Neural cell (in vitro differentiated cells): Measurements from ENCODE around the gene ITGB2. TPM values are rescaled to one million over a fixed set of nuclear protein-coding genes. Genes with fewer than 3 reads are reported as not detected.

Experiments
- H2AFZ ChIP-seq: fragments of 200-600, 300-800 bp; sonication (generic), shearing (Covaris generic); 2 replicates; pipeline ENCODE4 v1.6.0; 2014; ENCODE audit warnings: low read depth, mild to moderate bottlenecking, antibody characterized with exemption, low read length, moderate library complexity
- H3F3A ChIP-seq: fragments of 200-600 bp; shearing (Covaris generic); 2 replicates; pipeline ENCODE4 v1.6.1; 2016; ENCODE audit warnings: mild to moderate bottlenecking, moderate library complexity, mixed read lengths, antibody characterized with exemption, low read length; ENCODE audit not compliant: insufficient read depth, poor library complexity, severe bottlenecking
- H3K27ac ChIP-seq: fragments of 200-600, 300-800 bp; sonication (generic), shearing (Covaris generic); 2 replicates; pipeline ENCODE4 v1.5.1; 2014; ENCODE audit warnings: mild to moderate bottlenecking, low read length, moderate library complexity
- H3K27me3 ChIP-seq: fragments of 300-800, 200-600 bp; sonication (generic), shearing (Covaris generic); 2 replicates; pipeline ENCODE4 v1.6.0; 2014; ENCODE audit warnings: mild to moderate bottlenecking, low read depth, low read length, moderate library complexity; ENCODE audit not compliant: insufficient read depth
- H3K36me3 ChIP-seq: fragments of 300-800, 200-600 bp; sonication (generic), shearing (Covaris generic); 2 replicates; pipeline ENCODE4 v1.5.1; 2014; ENCODE audit warnings: mild to moderate bottlenecking, antibody characterized with exemption, low read length, moderate library complexity; ENCODE audit not compliant: insufficient read depth
- H3K4me2 ChIP-seq: fragments of 300-800, 200-600 bp; sonication (generic), shearing (Covaris generic); 2 replicates; pipeline ENCODE4 v1.6.0; 2014; ENCODE audit warnings: mild to moderate bottlenecking, low read length
- H3K4me3 ChIP-seq: fragments of 300-800, 200-600 bp; sonication (generic), shearing (Covaris generic); 2 replicates; pipeline ENCODE4 v1.5.1; 2014; ENCODE audit warnings: mild to moderate bottlenecking, low read length, moderate library complexity
- H3K79me2 ChIP-seq: fragments of 200-600 bp; shearing (Covaris generic); replicated peaks from 2 replicates; pipeline ENCODE4 v1.6.0; 2014; ENCODE audit warnings: mild to moderate bottlenecking, low read length, moderate library complexity; ENCODE audit not compliant: insufficient read depth
- H3K9ac ChIP-seq: fragments of 300-800, 200-600 bp; sonication (generic), shearing (Covaris generic); 2 replicates; pipeline ENCODE4 v1.6.1; 2016; ENCODE audit warnings: mild to moderate bottlenecking, low read length, mixed read lengths
- H3K9me2 ChIP-seq: fragments of 200-600 bp; shearing (Covaris generic); 2 replicates; pipeline ENCODE4 v1.6.1; 2016; ENCODE audit warnings: mild to moderate bottlenecking, low read length, mixed read lengths; ENCODE audit not compliant: insufficient read depth
- H3K9me3 ChIP-seq: fragments of 200-600, 300-800 bp; sonication (generic), shearing (Covaris generic); 2 replicates; pipeline ENCODE4 v1.6.1; 2016; ENCODE audit warnings: mild to moderate bottlenecking, mixed run types, low read length, moderate library complexity, mixed read lengths
- H4K20me1 ChIP-seq: fragments of 200-600 bp; shearing (Covaris generic); 2 replicates; pipeline ENCODE4 v1.6.1; 2016; ENCODE audit warnings: mild to moderate bottlenecking, mixed run types; ENCODE audit not compliant: insufficient read depth
- EP300 ChIP-seq: fragments of 450-650 bp; conservative IDR thresholded peaks from 2 replicates; pipeline ENCODE4 v1.6.1; 2014; ENCODE audit warnings: antibody characterized with exemption, mild to moderate bottlenecking, moderate library complexity; ENCODE audit not compliant: poor library complexity, severe bottlenecking
- EZH2 ChIP-seq: fragments of 200-600, 300-800 bp; shearing (Covaris generic), sonication (generic); IDR thresholded peaks from 2 replicates; pipeline ENCODE4 v1.6.1; 2014; ENCODE audit warnings: antibody characterized with exemption, low read length, borderline replicate concordance, mild to moderate bottlenecking; ENCODE audit not compliant: insufficient read depth, poor library complexity, severe bottlenecking
- MXI1 ChIP-seq: fragments of 450-650 bp; conservative IDR thresholded peaks from 2 replicates; pipeline ENCODE4 v1.6.1; 2014; ENCODE audit warnings: antibody characterized with exemption, mild to moderate bottlenecking; ENCODE audit not compliant: poor library complexity, severe bottlenecking
- POLR2AphosphoS5 ChIP-seq: IDR thresholded peaks from 2 replicates; pipeline ENCODE4 v1.6.1; 2012
- RAD21 ChIP-seq: fragments of 450-650 bp; conservative IDR thresholded peaks from 2 replicates; pipeline ENCODE4 v1.6.1; 2014; ENCODE audit warnings: antibody characterized with exemption, mild to moderate bottlenecking, moderate library complexity
- SMC3 ChIP-seq: fragments of 450-650 bp; conservative IDR thresholded peaks from 2 replicates; pipeline ENCODE4 v1.6.1; 2014; ENCODE audit warnings: antibody characterized with exemption, mild to moderate bottlenecking, moderate library complexity; ENCODE audit not compliant: poor library complexity
- TAF1 ChIP-seq: IDR thresholded peaks from 2 replicates; pipeline ENCODE4 v1.6.1; 2012; ENCODE audit warnings: low read depth
- polyA plus RNA-seq: library from polyadenylated mRNA; depleted of rRNA; stranded (reverse); fragments of >200 nt; gene quantifications from 2 replicates; pipeline ENCODE4 v1.2.3, GENCODE V29; 2014
- TF ChIP-seq, protein P1 (sequence below): fragments of 450-650 bp; IDR thresholded peaks from 2 replicates; pipeline ENCODE4 v1.5.1; 2014; ENCODE audit warnings: antibody characterized with exemption, mild to moderate bottlenecking, moderate library complexity; ENCODE audit not compliant: poor library complexity, severe bottlenecking
- TF ChIP-seq, protein P2 (sequence below): IDR thresholded peaks from 2 replicates; pipeline ENCODE4 v1.6.1; 2012; ENCODE audit warnings: borderline replicate concordance

Gene ITGB2
- polyA plus RNA-seq, 1 donor from 2014 or later, result not detected

DNA sequence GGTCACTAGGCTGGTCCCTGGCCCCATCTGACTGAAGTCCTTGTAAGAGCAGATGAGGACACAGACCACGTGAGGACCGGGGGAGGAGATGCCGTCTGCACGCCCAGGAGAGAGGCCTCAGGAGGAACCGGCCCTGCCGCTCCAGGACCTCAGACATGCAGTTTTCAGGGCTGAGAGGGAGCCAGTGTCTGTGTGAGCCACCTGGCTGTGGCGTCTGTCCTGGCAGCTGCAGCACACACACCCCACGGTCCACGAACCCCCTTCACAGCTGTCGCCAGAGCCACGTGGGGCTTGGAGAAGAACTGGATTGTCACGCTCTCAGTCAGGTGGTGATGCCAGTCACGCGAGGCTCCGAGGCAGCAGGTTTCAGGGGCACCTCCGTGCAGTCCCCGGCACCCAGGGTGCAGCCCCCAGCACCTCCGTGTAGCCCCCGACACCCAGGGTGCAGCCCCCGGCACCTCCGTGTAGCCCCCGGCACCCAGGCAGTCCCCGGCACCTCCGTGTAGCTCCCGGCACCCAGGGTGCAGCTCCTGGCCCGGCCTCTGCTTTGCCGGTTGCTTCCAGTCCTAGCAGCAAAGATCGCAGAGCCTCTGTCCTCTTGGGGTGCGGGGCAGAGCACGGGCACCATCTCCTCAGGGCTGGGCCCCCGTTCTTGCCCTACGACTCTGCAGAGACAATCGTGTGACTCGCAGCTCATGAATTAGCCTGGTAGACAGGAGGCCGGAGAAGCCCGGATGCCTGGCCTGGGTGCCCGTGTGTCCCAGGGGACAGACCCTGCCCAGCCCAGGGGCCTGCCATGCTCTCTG is 83.8 kb downstream of the ITGB2 start:
- H3K9me2 ChIP-seq, result no peaks in the 10 kb centered on the region
- no peaks in the 10 kb centered on the region for H3K9me3 ChIP-seq
- H3K9ac ChIP-seq, result no peak overlapping the region
- no peak overlapping the region for H3K27ac ChIP-seq
- H3K27me3 ChIP-seq, result no peaks in the 10 kb centered on the region
- no peak for TF ChIP-seq RAD21
- TF ChIP-seq TAF1, result no peak
- no peak for TF ChIP-seq EP300
- TF ChIP-seq, protein P1, sequence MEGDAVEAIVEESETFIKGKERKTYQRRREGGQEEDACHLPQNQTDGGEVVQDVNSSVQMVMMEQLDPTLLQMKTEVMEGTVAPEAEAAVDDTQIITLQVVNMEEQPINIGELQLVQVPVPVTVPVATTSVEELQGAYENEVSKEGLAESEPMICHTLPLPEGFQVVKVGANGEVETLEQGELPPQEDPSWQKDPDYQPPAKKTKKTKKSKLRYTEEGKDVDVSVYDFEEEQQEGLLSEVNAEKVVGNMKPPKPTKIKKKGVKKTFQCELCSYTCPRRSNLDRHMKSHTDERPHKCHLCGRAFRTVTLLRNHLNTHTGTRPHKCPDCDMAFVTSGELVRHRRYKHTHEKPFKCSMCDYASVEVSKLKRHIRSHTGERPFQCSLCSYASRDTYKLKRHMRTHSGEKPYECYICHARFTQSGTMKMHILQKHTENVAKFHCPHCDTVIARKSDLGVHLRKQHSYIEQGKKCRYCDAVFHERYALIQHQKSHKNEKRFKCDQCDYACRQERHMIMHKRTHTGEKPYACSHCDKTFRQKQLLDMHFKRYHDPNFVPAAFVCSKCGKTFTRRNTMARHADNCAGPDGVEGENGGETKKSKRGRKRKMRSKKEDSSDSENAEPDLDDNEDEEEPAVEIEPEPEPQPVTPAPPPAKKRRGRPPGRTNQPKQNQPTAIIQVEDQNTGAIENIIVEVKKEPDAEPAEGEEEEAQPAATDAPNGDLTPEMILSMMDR, result no peak
- TF ChIP-seq EZH2, result no peak
- no peak for TF ChIP-seq POLR2AphosphoS5
- TF ChIP-seq, protein P2, sequence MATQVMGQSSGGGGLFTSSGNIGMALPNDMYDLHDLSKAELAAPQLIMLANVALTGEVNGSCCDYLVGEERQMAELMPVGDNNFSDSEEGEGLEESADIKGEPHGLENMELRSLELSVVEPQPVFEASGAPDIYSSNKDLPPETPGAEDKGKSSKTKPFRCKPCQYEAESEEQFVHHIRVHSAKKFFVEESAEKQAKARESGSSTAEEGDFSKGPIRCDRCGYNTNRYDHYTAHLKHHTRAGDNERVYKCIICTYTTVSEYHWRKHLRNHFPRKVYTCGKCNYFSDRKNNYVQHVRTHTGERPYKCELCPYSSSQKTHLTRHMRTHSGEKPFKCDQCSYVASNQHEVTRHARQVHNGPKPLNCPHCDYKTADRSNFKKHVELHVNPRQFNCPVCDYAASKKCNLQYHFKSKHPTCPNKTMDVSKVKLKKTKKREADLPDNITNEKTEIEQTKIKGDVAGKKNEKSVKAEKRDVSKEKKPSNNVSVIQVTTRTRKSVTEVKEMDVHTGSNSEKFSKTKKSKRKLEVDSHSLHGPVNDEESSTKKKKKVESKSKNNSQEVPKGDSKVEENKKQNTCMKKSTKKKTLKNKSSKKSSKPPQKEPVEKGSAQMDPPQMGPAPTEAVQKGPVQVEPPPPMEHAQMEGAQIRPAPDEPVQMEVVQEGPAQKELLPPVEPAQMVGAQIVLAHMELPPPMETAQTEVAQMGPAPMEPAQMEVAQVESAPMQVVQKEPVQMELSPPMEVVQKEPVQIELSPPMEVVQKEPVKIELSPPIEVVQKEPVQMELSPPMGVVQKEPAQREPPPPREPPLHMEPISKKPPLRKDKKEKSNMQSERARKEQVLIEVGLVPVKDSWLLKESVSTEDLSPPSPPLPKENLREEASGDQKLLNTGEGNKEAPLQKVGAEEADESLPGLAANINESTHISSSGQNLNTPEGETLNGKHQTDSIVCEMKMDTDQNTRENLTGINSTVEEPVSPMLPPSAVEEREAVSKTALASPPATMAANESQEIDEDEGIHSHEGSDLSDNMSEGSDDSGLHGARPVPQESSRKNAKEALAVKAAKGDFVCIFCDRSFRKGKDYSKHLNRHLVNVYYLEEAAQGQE, result no peak
- no peak for TF ChIP-seq SMC3
- TF ChIP-seq MXI1, result no peak
- no peaks in the 10 kb centered on the region for H4K20me1 ChIP-seq
- H2AFZ ChIP-seq, result no peak overlapping the region
- no peaks in the 10 kb centered on the region for H3K36me3 ChIP-seq
- no peak overlapping the region for H3K4me2 ChIP-seq
- H3K79me2 ChIP-seq, result no peaks in the 10 kb centered on the region
- no peaks in the 10 kb centered on the region for H3F3A ChIP-seq
- no peak overlapping the region for H3K4me3 ChIP-seq

DNA sequence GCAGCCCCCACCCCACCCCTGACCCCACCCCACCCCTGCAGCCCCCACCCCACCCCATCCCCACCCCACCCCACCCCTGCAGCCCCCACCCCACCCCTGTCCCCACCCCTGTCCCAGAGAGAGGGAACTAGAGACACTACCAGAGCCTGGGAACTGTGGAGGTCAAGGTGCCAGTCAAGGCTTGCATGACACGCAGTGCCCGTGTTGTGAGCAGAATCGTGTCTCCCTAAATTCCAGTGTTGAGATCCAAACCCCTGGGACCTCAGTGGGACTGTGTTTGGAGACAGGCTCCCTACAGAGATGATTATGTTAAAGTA is 84.4 kb downstream of the ITGB2 start:
- H3K9me3 ChIP-seq, result no peaks in the 10 kb centered on the region
- no peak overlapping the region for H2AFZ ChIP-seq
- H3F3A ChIP-seq, result no peaks in the 10 kb centered on the region
- H3K4me3 ChIP-seq, result no peak overlapping the region
- no peak overlapping the region for H3K9ac ChIP-seq
- no peak overlapping the region for H3K4me2 ChIP-seq
- TF ChIP-seq POLR2AphosphoS5, result no peak
- TF ChIP-seq, protein P2, result no peak
- no peak for TF ChIP-seq TAF1
- TF ChIP-seq EZH2, result no peak
- no peak for TF ChIP-seq RAD21
- TF ChIP-seq EP300, result no peak
- TF ChIP-seq SMC3, result no peak
- TF ChIP-seq, protein P1, result no peak
- no peak for TF ChIP-seq MXI1
- H3K36me3 ChIP-seq, result no peaks in the 10 kb centered on the region
- H4K20me1 ChIP-seq, result no peaks in the 10 kb centered on the region
- H3K9me2 ChIP-seq, result no peaks in the 10 kb centered on the region
- H3K27ac ChIP-seq, result no peak overlapping the region
- H3K79me2 ChIP-seq, result no peaks in the 10 kb centered on the region
- H3K27me3 ChIP-seq, result no peaks in the 10 kb centered on the region
